Mucosa of rectum (tissue), 2 donors: ENCODE results near the gene FPR3.

Experiments
- H3K27ac ChIP-seq, 2 donors: one replicate each; pipeline ENCODE4 v1.7.0; 2013; ENCODE audit warnings: inconsistent platforms in 2 of 2, low read depth in 2 of 2, low read length in 2 of 2
- H3K27me3 ChIP-seq, 2 donors: one replicate each; pipeline ENCODE4 v1.7.0; 2013; ENCODE audit warnings: low read length in 2 of 2; ENCODE audit not compliant: control insufficient read depth in 2 of 2, insufficient read depth in 2 of 2
- H3K36me3 ChIP-seq, 2 donors: one replicate each; pipeline ENCODE4 v1.7.0; 2013; ENCODE audit warnings: low read length in 2 of 2; ENCODE audit not compliant: control insufficient read depth in 2 of 2, insufficient read depth in 2 of 2
- H3K4me1 ChIP-seq, 2 donors: one replicate each; pipeline ENCODE4 v1.7.0; 2013; ENCODE audit warnings: low read length in 2 of 2, mild to moderate bottlenecking in 1 of 2; ENCODE audit not compliant: control insufficient read depth in 2 of 2, insufficient read depth in 2 of 2
- H3K4me3 ChIP-seq, 2 donors: one replicate each; pipeline ENCODE4 v1.7.0; 2013; ENCODE audit warnings: low read length in 2 of 2
- H3K9ac ChIP-seq, 2 donors: one replicate each; pipeline ENCODE4 v1.7.0; 2013; ENCODE audit warnings: low read length in 2 of 2, low read depth in 1 of 2, mild to moderate bottlenecking in 1 of 2
- H3K9me3 ChIP-seq, 2 donors: one replicate each; pipeline ENCODE4 v1.7.0; 2013; ENCODE audit warnings: low read length in 2 of 2; ENCODE audit not compliant: control insufficient read depth in 2 of 2
- donor health status: healthy.
- donor health status: Normal muscosa, but diverticular disease.

FPR3 gene

GRCh38 chr19:51873097-51873496, 78.1 kb downstream of the FPR3 start:
- peaks cover 44 to 45% of the 10 kb centered on the region in 2 donors for H3K36me3 ChIP-seq
- no peak overlapping the region for H3K4me3 ChIP-seq
- no peak overlapping the region for H3K9ac ChIP-seq
- H3K27ac ChIP-seq = no peak overlapping the region
- H3K4me1 ChIP-seq = no peaks in the 10 kb centered on the region
- no peaks in the 10 kb centered on the region for H3K27me3 ChIP-seq
- H3K9me3 ChIP-seq = peaks cover 58 to 59% of the 10 kb centered on the region in 2 donors
